Activated naive CD4-positive, alpha-beta T cell (primary cell): ENCODE results near the gene ZER1.
"Not testable (repeated sequence)": the region's sequence is repeated elsewhere in the genome, so short reads cannot be mapped to it uniquely, and the experiment has no call there.

ENCODE experiments used
- DNase-seq, 4 experiments: peaks; one replicate each; lab custom pipeline; 2025; lab: John Stamatoyannopoulos, UW

The ZER1 gene

DNA sequence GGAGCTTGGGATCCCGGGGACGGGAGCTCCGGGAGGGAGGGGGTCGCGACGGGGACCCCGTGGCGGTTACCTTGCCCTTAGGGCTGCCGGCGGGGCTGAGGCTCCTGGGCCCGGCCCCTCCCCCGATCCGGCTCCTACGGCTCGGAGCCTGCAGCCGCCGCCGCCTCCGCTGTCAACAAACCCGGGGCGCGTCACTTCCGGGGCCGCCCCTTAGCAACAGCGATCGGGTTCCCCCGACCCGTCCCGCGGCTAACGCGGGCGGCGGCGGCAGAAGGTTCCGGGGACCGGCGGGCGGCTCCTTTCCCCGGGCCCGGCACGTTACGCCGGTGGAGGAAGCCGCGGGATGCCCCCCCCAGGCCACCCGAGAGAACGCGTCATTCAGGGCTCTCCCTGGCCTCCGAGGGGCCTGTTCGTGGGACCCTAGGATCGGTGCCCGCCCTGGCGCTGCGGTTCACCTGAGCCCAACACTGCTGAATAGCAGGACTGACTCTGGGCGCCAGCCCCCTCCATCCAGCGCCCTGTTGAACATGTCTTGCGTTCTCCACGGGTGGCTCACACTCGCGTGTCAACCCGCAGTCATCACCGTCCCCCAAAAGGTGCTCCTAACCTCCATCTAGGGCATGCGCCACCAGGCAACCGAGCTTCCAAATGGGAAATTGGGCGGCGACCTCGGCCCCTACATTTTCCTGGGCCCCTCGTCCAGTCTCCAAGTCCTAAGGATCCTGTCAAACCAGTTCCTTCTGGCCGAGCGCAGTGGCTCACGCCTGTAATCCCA lies at the start of gene ZER1:
Gene ZER1 (minus strand): TSS at position 183 of the 775 bp plus-strand sequence. CDS start 16,362 bp downstream, outside the sequence.
- peak; percentile 80 to 94 (median 90) for DNase-seq

DNA sequence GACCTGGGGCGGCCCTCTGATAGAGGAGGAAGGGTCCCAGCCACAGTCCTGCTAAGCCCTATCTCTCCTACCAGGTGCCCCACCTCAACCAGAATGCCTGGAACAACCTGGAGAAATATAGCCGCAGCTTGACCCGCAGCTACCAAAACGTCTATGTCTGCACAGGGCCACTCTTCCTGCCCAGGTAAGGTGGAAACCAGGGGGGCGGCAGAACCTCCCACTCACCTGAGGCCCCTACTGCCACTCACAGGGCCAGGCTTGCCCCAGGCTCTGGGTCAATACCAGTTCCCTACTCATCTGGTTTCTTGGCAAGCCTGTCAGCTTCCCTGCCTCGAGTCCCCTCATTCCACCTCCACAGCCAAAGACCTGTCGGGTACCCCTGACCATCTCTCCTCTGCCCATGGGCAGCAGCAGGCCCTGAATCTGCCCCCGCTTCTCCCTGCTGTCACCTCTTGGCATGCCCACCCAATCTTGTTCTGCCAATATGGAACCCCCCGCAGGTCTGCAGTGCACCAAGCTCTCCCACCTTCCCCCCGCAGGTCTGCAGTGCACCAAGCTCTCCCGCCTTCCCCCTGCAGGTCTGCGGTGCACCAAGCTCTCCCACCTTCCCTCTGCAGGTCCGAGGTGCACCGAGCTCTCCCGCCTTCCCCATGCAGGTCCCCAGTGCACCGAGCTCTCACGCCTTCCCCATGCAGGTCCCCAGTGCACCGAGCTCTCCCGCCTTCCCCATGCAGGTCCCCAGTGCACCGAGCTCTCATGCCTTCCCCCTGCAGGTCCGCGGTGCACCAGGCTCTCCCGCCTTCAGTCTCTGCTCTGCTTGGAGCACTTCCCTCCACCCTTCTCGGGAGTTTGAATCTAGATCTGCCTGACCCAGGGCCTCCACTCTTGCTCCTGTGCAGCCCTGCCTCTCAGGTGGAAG lies 49.2 kb upstream of the ZER1 start:
- no peak for DNase-seq

DNA sequence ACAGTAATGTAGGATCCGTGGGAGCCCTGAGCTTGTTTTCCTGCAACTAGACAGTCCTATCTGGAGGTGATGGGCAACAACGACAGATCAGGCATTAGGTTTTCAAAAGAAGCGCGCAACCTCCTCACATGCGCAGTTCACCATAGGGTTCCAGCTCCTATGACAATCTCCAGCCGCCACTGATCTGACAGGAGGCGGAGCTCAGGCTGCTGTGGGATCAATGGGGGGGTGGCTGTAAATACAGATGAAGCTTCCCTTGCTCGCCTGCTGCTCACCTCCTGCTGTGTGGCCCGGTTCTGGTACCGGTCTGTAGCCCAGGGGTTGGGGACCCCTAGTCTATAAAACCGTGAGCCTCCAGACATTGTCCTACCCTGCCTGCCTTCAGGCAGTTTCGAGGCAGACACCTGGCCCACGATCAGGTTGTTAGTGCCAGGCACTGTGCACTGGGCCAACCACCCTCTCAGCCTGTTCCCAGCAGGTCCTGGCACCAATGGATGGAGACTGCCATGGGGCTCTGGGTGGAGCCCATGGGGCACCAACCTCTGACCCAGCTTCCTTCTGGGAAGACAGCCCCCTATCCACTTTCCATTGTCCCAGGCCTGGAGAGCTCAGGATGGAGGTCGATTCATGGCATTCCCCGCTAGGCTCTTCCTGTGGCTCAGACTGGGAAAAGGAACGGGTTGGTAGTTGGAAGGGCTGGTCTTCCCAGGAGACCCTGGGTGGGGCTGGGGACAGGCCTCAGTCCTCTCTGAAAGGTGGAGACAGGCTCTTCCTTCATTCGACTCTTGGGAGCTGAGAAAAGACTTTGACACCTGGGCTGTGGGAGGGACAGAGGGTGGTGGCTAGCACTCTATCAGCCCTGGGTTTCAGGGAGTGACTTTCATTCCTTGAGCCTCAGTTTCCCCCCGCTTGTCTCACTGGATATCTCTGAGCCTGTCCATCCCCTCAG lies 48.3 kb upstream of the ZER1 start:
- DNase-seq = no peak

DNA sequence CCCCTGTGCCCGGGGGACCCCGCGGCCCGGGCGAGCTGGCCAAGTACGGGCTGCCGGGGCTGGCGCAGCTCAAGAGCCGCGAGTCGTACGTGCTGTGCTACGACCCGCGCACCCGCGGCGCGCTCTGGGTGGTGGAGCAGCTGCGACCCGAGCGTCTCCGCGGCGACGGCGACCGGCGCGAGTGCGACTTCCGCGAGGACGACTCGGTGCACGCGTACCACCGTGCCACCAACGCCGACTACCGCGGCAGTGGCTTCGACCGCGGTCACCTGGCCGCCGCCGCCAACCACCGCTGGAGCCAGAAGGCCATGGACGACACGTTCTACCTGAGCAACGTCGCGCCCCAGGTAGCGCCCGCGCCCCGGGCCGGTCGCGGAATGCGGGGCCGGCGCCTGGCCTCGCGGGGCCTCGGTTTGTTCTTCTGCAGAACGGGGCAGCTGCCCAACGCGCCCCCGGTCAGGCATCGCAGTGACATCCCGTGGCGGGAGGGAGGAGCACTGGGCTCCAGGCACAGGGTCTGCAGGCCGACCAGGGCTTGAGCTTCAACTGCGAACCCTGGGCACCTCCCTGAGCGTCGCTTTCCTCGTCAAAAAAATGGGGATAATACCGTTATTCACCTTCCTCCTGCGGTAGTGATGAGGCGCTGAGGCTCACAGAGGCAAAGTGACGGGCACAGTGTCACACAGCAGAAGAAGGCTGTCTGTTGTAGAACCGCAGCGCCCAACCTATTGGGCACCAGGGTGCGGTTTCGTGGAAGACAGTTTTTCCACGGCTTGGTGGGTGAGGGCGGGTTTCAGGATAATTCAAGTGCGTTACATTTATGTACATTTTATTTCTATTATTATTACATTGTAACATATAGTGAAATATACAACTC lies 47.4 kb upstream of the ZER1 start:
- peak in 2 of 4 experiments; percentile 27 to 51 for DNase-seq

DNA sequence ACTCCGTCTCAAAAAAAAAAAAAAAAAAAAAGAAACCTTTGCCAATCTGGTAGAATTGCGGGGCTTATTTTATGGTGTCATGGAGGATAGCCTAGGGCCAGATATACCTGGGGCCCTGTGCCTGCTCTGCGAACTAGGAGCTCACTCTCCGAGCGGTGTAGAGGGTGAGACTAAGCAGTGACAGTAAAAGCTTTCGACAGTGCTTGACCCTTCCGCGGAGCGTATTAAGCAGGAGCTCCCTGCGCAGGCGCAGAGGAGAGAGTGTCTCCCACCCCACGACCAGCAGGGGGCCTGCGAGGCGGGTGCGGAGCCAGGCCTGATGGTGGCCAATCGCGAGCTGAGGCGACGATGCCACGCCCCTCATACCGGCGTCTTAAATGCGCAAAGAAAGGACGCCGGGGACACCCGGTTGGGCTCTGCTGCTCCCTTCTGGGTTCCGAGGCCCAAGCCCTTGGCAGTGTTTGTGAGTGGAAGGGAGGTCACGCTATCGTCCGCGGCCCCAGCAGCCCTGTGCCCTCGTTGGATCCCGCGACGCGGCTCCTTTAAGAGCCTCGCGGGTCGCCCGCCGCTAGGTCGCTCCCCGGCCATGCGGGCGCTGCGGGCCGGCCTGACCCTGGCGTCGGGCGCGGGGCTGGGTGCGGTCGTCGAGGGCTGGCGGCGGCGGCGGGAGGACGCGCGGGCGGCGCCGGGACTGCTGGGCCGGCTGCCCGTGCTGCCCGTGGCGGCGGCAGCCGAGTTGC lies 46.5 kb upstream of the ZER1 start, which contains the start of gene ENDOG:
Gene ENDOG (plus strand): TSS at position 402 of the 740 bp plus-strand sequence. CDS start 185 bp downstream, at position 587.
- peak; percentile 93 to 97 (median 94) for DNase-seq

DNA sequence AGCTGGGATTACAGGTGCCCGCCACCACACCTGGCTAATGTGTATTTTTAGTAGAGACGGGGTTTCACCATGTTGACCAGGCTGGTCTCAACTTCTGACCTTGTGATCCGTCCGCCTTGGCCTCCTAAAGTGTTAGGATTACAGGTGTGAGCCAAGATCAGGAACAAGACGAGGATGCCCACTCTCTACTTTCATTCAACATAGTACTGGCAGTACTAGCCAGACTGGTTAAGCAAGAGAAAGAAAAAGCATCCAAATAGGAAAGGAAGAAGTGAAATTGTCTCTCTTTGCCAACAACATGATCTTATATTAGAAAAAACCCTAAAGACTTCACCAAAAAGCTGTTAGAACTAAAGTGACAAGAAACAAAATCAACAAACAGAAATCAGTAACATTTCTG lies 39.1 kb upstream of the ZER1 start:
- no peak for DNase-seq

DNA sequence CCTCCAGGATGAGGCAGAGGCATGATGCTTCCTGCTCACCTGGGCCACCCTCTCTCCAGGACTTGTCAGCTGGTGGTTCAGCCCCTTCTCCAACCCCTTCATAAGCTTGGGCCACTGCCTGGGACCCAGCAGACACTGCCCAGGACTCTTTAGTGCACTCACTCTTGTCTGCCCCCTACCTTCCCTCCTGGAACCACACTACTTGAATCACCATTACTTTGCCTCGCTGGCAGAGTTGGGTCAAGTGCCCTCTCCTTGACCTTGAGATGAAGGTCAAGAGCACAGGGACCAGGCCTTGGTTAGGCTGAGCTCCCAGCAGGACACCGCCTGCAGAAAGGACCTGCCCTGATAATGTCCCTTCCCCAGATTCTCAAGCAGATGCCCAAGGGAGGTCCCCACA lies 38.1 kb upstream of the ZER1 start:
- no peak for DNase-seq

DNA sequence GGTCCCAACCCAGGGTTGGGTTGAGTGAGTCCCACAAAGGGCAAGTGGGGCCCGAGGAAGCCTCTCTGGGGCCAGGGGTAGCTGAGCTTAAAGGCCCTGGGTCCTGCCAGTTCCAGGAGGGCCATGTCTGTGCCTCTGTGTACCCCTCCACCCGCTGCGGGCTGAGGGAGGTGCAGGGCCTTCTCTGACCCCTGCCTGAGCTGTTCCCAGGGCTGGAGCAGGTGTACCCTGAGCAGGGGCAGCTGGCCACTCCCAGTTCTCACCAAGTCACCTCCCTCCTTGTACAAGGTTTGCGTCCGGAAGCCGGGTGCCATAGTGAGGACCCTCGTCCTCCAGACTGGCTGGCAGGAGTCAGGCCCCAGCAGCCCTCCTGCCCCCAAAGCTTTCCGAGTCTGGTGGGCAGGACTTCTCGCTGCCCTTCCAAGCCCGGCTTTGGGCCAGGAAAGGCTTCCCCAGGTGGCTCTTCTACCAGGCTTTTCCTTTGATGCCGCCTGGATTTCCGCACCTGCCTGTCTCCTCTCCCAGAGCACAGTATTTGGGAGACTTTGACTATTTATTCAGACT lies 37.4 kb upstream of the ZER1 start:
- no peak for DNase-seq

DNA sequence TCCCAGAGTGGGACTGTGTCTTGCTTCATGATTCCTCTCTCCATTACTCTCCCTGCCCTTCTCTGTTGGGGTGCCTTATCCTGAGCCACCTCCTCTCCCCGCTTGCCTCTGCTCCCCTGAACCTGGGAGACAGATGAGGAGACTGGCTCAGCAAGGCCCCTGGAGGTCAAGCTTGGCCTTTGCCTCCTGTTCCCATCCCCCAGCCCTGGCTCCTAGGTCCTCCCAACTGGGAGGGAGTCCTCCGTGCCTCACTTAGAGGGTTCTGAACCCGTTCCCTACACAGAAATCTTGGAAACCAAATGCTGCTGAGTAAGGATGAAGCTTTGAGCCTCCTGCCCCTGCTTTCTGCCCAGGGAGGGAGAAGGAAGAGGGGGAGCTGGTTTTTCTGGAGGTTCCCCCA lies 36.8 kb upstream of the ZER1 start:
- no peak for DNase-seq

DNA sequence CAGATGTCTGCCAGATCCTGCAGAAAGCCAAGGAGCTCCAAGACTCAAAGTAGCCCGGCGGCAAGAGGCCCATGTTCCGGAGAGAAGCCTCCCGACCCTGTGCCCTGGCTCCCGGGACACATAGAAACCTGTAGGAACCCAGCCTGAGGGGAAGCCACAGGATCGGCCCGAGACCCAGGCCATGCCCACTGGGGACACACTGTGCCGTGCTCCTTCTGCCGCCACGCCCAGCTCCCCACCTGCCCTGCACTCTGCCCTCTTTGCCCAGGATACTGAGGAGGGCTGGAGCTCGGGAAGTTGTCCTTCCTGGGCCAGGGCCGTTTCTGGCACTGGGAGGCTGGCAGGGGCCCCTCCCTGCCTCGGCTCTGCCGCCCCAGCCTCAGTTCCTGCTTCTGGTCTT lies 36.1 kb upstream of the ZER1 start:
- no peak for DNase-seq

DNA sequence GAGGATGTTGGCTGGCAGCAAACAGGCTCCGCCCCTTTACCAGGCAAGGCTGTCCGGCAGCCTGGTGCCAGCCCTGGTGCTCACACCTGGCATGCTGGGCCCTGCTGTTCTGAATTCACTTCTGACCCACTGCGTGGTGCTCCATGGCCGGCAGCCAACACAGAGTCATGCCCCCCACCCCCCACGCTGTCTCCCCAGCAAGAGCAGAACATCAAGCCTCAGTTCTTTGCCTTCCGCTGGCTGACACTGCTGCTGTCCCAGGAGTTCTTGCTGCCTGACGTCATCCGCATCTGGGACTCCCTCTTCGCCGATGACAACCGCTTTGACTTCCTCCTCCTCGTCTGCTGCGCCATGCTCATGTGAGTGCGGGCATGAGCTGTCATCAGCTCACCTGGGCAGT lies 33.9 kb upstream of the ZER1 start:
- no peak for DNase-seq

DNA sequence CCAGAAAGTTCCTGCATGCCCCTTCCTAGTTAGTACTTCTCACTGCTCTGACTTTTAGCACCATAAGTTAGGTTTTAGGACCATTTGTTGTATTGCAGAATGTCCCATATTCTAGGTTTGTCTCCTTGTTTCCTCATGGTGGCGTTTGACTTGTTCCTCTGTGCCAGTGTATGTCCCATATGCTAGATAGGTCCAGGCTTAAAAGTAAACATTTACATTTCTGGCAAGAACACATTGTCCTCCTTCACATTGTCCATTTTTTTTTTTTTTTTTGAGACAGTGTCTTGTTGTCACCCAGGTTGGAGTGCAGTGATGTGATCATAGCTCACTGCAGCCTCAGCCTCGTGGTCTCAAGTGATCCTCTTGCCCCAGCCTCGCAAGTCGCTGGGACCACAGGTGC lies 30.8 kb upstream of the ZER1 start:
- no peak for DNase-seq

DNA sequence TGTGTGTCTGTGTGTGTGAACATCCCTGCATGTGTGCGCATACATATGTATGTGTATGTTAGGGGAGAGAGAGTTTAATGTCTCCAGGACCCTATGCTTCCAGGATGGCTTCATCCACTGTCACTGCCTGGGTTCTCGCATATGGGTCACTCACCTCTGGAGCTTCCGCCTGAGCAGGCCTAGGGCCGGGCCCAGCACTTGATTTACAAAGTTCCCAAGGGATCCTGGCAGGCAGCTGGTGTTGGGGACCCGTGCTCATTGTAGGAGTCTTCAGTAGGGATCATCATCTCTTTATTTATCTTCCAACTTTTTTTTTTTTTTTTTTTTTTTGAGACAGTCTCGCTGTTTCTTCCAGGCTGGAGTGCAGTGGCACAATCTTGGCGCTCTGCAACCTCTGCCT lies 28.3 kb upstream of the ZER1 start:
- DNase-seq = no peak

DNA sequence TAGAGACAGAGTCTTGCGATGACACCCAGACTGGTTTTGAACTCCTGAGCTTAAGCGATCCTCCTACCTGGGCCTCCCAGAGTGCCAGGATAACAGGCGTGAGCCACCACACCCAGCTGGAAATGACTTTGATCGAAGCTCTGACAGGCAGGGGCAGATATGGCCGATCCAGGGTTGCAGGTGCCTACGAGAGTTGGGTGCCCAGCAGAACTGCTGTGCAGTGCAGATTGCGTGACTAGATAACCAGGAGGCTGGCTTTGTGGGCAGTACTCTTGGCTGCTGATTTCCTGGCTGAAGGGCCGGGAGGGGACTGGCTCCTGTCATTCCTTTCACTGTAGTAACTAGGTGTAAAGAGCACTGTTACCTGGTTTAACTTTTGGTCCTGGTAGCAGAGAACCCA lies 27.2 kb upstream of the ZER1 start:
- DNase-seq = no peak

DNA sequence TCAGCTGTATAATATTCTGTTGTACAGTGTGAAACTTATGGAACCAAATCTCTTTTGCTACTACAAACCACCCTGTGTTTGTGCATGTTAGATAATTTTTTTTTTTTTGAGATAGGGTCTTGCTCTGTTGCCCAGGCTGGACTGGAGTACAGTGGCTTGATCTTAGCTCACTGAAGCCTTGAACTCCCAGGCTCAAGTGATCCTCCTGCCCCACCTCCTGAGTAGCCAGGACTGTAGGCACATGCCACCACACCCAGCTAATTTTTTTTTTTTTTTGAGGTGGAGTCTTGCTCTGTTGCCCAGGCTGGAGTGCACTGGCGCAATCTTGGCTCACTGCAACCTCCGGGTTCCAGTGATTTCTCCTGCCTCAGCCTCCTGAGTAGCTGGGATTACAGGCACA lies 23.2 kb upstream of the ZER1 start:
- not testable (repeated sequence) for DNase-seq

DNA sequence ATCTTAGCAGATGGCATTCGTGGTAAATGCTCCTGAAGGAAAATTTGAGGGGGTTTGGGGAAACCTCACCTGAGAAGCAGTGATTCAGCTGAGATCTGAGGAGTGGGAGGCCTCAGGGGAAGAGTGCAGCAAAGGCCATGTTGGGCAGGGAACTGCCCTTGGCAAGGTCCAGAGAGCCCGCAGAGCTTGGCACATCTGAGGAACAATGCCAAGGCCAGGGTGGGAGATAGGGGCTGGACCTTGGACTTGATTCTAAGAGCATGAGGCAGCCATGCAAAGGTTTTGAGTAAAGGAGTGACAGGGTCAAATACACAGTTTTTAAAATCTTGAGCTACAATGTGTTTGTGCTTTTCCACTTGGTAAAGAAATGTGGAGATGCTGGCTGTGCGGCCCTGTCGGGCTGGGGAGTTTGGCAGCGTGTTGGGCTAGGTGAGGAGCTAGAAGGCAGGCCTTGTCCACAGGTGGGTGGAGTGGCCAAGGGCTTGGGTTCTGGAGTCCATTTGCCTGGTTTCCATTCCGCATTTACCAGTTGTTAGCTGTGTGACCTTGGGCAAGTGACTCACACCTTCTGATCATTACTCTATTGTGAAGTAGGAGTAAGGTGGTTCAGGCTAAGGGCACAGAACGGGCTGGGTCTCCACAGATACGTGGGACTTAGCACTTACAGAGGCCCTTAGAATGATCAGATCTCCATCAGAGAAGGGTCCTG lies 21.4 kb upstream of the ZER1 start:
- no peak for DNase-seq

DNA sequence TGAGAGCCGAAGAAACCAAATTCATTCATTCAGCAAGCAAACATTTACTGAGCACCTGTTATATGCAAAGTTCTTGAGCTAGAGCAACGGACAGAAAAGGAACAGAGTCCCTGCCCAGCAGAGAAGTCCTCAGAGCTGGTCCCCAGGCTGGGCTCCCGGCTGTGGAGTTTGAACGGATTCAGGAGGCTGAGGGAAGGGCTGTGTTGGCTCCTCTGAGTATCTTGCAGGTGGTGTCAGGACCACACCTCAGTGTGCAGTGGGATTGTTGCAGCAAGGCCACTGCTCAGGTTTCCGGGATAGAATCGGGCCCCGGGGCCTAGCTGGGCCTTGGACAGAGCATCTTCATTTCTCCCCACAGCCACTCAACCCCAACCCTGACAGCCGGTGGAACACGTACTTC lies 20.4 kb upstream of the ZER1 start:
- DNase-seq = no peak

DNA sequence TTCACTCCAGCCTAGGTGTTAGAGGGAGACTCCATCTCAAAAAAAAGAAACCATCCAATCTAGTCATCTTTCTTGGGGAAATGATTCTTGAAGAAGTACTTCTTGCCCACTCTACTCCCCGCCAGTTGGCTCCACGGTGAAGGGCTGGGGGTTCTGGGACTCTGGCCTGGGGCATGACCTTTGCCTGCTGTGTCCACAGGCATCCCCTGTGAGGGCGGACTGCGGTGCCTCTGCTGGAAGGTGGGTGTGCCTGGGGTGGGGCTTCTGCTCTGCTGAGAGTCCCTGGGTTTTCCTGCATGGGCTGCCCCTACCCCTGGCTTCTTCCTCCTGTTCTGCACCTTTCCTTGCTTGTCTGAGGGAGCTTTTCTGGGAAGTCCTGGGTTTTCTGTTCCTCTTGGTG lies 18.8 kb upstream of the ZER1 start:
- DNase-seq = no peak

DNA sequence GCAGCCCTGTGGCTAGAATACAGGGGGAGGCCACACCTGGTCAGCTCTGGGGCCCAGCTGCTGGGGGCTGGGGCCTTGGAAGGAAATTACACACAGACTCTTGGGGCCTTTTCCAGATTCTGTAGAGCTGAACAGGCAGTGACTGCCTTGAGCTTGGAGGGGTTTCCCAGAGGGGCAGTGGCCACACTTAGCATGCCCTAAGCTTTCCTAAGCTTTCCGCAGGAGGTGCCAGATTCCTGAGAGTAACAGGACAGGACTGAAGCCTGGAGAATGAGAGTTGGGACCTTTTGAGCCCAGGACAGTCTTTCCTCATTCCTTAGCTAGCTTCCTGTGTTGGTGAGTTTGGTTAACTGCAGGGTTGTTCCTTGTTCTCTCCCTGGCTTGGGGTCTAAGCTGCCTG lies 16.7 kb upstream of the ZER1 start:
- no peak for DNase-seq
